GM23338 (cell line): ENCODE measurements around the gene CYFIP1.

Experiments
- CREB1 ChIP-seq: fragments of 250-450 bp; sonication (Bioruptor Pico); IDR thresholded peaks from 2 replicates; pipeline ENCODE4 v1.5.0; 2020; ENCODE audit warnings: low read depth, mild to moderate bottlenecking, moderate library complexity
- EZH2 ChIP-seq: fragments of 200-600 bp; sonication (generic); IDR thresholded peaks from one replicate; pipeline ENCODE4 v1.8.0; 2017; ENCODE audit warnings: antibody characterized with exemption, mild to moderate bottlenecking, low read depth; ENCODE audit not compliant: unreplicated experiment
- EZH2phosphoT487 ChIP-seq: fragments of 200-600 bp; sonication (generic); IDR thresholded peaks from one replicate; pipeline ENCODE4 v1.8.1; 2018; ENCODE audit warnings: antibody characterized with exemption; ENCODE audit not compliant: unreplicated experiment
- JUNB ChIP-seq: IDR thresholded peaks from one replicate; pipeline ENCODE4 v1.6.1; 2016; ENCODE audit warnings: antibody characterized with exemption; ENCODE audit not compliant: unreplicated experiment
- POLR2AphosphoS5 ChIP-seq: IDR thresholded peaks from 2 replicates; pipeline ENCODE4 v1.6.1; 2016; ENCODE audit warnings: antibody characterized with exemption, low read depth
- REST ChIP-seq: IDR thresholded peaks from one replicate; pipeline ENCODE4 v1.6.1; 2018; ENCODE audit warnings: antibody characterized with exemption; ENCODE audit not compliant: unreplicated experiment
- STAT1 ChIP-seq: IDR thresholded peaks from one replicate; pipeline ENCODE4 v1.6.1; 2016; ENCODE audit warnings: antibody characterized with exemption; ENCODE audit not compliant: unreplicated experiment
- TF ChIP-seq, protein P1 (sequence below), 2 experiments: fragments of 200-600 bp in 1 of 2; sonication (generic) in 1 of 2; conservative IDR thresholded peaks; 2 replicates each; pipeline versions ENCODE4 v1.5.1 to v1.6.1; 2016 to 2017; ENCODE audit warnings: antibody characterized with exemption in 2 of 2, low read depth in 2 of 2, mild to moderate bottlenecking in 2 of 2, moderate library complexity in 1 of 2
- TF ChIP-seq, protein P2 (sequence below): IDR thresholded peaks from 2 replicates; pipeline ENCODE4 v1.6.1; 2016; ENCODE audit warnings: antibody characterized with exemption

GRCh38 chr15:22892333-22892732, 87.8 kb downstream of the CYFIP1 start:
- TF ChIP-seq POLR2AphosphoS5 = no peak
- TF ChIP-seq, protein P1, sequence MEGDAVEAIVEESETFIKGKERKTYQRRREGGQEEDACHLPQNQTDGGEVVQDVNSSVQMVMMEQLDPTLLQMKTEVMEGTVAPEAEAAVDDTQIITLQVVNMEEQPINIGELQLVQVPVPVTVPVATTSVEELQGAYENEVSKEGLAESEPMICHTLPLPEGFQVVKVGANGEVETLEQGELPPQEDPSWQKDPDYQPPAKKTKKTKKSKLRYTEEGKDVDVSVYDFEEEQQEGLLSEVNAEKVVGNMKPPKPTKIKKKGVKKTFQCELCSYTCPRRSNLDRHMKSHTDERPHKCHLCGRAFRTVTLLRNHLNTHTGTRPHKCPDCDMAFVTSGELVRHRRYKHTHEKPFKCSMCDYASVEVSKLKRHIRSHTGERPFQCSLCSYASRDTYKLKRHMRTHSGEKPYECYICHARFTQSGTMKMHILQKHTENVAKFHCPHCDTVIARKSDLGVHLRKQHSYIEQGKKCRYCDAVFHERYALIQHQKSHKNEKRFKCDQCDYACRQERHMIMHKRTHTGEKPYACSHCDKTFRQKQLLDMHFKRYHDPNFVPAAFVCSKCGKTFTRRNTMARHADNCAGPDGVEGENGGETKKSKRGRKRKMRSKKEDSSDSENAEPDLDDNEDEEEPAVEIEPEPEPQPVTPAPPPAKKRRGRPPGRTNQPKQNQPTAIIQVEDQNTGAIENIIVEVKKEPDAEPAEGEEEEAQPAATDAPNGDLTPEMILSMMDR (conservative IDR thresholded peaks at IDR 0.05; ENCODE audit: low read depth in 2 of 2) = no peak
- no peak for TF ChIP-seq REST
- TF ChIP-seq, protein P2, sequence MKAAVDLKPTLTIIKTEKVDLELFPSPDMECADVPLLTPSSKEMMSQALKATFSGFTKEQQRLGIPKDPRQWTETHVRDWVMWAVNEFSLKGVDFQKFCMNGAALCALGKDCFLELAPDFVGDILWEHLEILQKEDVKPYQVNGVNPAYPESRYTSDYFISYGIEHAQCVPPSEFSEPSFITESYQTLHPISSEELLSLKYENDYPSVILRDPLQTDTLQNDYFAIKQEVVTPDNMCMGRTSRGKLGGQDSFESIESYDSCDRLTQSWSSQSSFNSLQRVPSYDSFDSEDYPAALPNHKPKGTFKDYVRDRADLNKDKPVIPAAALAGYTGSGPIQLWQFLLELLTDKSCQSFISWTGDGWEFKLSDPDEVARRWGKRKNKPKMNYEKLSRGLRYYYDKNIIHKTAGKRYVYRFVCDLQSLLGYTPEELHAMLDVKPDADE = no peak
- TF ChIP-seq CREB1 = no peak
- no peak for TF ChIP-seq JUNB
- no peak for TF ChIP-seq EZH2
- no peak for TF ChIP-seq STAT1
- no peak for TF ChIP-seq EZH2phosphoT487
